HG02588 (cell line): Measurements from ENCODE around the gene SNX3.

Source experiments
- ATAC-seq: cut with Tn5 transposase; IDR thresholded peaks from one replicate; pipeline ENCODE4 v1.9.1; 2021; ENCODE audit warnings: mild to moderate bottlenecking, moderate library complexity; ENCODE audit not compliant: unreplicated experiment

The SNX3 gene

DNA sequence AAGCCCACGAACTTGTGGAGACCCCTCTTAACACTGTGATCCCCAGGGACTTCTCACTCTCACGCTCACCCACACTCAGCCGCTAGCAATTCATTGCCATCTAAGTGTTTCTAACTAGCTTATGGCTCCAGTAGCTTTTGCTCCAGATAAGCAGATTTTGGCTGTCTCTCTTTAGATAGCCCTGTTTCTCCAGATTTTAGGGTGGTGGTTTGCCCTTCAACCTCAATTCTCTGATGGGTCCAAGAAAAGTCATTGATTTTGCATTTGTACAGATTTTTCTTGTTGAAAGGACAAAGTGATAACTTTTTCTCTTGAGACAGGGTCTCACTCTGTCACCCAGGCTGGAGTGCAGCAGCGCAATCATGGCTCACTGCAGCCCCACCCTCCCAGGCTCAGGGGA, 53.8 kb downstream of the SNX3 start:
- ATAC-seq = no peak

DNA sequence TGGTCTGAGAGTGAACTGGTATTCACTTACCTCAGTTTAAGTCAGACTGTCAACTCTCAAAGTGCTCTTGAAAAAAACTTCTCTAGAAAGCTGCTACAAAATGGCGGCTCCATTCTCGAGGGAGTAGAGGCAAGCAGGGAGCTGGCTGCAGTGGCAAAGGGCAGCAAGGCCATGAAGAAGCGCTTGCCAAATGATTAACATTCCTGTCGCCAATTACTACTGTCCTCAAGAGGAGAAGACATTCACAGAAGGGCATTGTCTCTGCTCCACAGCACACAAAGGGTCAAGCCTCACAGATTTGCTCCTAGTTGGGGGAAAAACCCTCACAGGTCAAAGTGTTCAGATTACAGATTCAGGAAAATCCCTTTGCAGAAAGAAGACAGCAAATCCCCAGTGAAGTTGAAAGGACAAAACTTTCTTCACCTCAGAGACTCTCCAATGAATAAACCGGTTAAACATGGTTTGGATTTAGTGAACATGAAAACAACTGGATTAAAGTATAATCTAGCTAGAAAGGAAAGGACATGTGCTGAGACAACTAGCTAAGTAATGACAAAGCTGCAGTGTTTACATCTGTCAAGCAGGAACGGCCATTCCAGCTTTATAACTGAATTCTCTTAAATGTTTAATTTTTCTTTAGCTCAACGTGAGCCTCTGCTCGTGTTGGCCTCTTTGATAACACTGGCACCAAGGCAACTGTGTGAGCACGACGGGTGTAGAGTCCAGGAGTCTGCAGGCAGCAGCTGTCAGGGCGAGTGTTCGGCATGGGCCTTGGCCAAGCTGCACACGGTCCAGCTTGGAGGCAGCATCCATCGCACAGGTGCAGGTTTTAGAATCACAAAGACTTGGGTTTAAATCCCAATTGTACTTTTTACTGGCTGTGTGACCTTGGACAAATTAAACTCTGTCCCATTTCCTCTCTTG, 57.4 kb downstream of the SNX3 start:
- peak; percentile 53 for ATAC-seq

DNA sequence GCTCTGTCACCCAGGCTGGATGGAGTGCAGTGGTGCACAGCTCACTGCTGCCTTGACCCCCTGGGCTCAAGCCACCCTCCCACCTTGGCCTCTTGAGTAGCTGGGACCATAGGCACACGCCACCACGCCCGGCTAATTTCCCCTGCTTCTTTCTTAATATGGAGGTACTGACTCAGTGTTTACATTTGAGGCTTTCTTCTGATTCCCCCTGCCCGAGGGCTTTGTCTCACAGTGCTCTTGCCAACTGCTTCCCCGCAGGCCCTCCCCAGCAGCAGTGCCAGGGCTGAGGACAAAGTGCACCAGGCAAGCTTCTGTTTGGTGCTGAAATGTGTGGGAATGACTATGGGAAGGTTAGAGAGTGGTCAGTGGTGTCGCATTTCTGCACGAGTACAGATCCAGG, 60.2 kb downstream of the SNX3 start:
- ATAC-seq = no peak

DNA sequence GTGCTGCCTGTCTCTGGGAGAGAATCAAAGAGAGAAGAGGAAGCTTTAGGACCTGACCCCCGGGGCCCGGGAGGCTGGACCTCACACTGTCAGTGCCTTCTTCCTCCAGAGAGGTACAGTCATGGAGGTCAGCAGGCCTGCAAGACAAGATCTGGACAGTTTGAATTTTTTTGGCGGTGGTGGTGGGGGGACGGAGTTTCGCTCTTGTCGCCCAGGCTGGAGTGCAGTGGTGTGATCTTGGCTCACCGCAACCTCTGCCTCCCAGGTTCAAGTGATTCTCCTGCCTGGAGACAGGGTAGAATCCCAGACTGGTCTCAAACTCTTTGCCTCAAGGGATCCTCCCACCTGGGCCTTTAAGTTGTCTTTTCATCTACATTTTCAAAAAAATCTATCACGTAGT, 60.7 kb downstream of the SNX3 start:
- ATAC-seq = no peak

DNA sequence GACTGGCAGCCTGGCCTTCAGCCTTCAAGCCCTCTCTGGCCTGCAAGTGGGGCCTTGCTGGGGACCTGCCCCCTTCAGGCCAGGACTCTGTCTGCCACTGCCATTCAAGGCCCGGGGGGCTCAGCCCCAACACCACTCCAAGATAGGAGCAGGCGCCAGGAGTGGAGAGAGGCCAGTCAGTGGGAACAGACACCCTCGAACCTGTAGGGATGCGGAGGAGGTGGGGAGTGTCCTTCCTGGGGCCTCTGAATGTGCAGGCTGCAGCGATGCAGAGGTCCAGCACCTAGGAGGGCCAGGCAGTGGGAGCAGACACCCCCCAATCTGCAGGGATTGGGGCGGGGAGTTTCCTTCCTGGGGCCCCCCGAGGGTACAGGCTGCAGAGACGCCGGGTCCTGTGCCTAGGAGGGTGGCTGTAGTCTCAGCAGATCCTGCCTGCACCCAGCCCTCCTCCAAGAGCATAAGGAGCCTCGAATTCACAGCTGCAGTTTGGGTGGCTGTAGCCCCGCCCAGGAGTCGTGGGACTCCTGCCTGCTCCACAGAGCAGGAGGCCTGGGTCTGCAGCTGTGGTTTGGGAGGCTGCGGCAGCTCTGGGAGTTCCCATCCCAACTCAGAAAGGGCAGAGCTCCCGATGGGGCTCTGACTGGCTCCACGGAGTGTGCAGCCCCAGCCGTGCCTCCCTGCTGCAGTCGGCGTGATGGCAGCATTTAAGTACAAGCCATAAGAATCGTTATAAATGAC, 61.9 kb downstream of the SNX3 start:
- no peak for ATAC-seq

DNA sequence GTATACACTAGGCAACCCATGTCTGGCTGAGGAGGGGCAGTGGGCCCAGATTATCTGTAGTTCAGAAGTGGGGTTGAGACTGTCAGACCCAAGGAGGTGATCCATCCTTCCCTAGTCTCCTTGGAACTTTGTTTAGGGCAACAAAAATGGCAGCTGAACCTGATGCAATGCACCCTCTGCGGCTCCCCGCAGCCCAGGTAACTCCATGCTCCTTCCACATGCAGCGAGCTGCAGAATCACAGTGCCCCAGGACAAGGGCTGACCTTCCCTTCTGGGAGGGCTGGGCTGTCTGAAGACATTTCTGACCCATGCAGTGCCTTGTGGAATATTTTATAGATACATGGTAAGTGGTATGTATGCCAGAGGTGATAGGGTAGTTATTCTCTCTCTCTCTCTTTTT, 65.6 kb downstream of the SNX3 start:
- ATAC-seq = no peak

DNA sequence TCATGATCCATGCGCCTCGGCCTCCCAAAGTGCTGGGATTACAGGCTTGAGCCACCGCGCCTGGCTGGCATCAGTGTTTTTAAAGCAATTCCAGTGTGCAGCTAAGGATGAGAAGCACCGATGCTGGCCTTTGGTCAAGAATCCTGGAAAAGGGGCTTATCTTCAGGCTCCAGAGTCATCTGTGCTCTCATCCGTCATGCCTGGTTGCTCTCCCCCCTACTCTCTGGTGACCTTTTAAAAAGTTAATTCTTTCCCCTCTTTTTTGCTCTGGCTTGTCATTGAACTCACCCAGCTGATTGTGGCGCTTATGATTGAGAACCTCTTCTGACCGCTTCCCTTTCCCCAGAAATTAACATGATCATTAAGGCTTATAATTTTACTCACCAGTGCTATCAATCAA, 66.3 kb downstream of the SNX3 start:
- ATAC-seq = no peak

DNA sequence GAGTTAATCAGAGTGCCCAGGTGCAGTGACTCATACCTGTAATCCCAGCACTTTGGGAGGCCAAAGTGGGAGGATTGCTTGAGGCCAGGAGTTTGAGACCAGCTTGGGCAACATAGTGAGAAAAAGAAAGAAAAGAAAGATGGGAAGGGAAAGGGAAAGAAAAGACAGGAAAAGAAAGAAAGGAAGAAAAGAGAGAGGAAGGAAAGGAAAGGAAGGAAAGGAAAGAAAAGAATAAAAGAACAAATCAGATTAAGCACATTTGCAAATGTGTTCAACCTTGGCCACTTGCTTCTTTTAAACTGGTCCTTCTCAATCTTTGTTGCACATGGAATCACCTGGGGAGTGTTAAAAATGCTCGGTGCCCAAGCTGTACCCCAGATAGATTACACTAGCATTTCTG, 67.0 kb downstream of the SNX3 start:
- ATAC-seq = no peak

DNA sequence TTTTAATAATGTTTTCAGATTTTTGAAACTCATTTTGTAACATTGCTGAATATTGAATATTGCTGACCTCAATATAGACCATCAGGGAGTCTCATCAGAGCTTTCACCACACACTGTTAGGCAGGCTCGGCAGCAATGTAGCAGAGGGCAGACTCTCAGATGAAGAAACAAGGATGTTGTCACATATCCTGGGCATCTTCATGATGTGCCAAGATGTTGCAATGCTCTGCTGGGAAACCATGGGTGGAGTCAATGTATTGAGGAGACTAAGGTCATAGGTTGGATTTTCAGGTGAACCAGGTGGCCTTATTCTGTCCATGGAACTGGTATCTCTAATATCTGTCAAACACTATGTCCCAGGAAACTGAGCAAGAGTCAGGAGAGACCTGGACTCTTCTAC, 67.7 kb downstream of the SNX3 start:
- no peak for ATAC-seq

DNA sequence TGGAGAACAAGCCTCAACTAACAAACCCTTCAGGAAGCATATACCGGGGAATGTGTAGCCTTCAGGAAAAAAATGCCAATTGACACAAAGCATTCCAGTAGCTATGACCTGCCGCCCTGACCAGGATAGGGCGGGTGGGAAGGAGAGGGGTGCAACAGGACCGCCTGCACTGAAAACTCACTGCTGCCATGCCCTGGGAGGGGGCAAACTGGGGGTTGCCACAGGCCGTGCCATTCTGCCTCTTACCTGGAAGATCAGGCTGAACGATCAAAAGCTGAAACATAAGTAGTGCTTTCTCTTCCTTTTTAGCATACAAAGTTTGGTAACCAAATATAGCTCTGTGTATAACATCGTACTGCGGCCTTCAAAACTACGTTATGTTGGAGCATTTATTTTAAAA, 73.3 kb downstream of the SNX3 start:
- ATAC-seq = no peak

DNA sequence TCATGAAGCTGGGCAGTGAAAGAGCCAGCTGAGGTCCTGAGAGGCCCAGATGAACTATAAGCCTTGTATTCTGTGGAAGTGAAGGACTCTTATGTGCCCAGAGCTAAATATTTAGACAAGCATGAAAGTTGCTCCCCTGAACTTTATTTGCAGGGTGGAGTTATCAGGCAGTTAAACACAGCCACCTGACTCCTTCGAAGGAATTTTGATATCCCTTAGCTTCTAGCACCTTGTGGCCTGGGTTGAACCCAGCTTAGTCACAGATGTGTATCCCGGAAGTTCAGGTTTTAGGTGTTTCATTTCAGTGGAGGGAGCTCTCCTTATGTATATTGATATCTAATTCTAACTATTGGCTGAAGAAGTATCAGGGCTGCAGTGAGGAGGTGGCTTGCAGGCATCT, 74.6 kb downstream of the SNX3 start:
- ATAC-seq = no peak

DNA sequence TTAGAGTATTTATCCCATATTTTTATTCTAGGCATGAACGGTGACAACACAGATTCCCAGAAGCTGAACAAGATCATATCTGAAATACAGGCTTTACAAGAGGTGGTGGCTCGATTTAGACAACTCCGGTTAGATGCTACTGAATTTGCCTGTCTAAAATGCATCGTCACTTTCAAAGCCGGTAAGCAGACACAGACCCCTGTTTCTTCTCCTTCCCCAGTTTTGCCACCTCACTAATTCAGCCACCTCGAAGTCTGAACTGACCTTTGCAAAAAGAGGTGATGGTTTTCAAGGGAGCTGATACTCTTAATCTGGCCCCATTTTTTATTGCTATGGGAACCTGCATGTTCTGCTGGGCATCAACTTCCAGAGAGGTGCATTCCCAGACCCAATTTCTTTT, 80.1 kb downstream of the SNX3 start:
- no peak for ATAC-seq

DNA sequence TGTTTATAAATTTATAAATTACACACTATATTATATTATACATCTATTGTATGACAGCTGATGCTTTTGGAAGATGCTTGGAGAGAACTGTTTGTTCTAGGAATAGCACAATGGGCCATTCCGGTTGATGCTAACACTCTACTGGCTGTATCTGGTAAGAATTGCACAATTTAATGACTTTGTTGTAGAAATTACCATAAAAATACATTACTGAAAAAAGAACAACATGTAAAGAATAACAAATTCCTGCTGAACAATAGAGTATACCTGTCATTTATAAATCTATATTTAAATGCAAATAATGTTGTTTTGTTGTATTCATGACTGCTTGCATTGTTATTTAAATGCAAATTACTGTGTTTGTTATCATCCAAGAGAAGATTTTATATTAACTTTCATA, 80.6 kb downstream of the SNX3 start:
- no peak for ATAC-seq

DNA sequence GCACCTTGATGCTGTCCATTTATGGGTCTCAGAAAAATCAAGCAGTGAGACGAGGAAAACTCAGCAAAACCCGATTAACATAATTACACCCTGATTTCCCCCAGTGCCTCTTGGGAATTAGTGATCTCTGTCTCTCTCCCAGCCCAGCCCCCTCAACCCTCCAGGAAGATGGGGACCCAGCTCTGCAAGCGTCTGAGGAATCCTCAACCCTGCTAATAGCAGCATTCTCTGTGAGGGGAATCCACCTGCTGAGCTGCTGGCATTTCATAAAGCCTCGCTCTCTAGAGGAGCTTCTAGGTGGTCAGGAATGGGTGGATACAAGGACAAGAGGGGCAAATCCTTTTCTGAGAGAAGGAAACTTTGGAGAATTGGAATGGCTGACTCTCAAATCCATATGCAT, 81.1 kb downstream of the SNX3 start:
- no peak for ATAC-seq

DNA sequence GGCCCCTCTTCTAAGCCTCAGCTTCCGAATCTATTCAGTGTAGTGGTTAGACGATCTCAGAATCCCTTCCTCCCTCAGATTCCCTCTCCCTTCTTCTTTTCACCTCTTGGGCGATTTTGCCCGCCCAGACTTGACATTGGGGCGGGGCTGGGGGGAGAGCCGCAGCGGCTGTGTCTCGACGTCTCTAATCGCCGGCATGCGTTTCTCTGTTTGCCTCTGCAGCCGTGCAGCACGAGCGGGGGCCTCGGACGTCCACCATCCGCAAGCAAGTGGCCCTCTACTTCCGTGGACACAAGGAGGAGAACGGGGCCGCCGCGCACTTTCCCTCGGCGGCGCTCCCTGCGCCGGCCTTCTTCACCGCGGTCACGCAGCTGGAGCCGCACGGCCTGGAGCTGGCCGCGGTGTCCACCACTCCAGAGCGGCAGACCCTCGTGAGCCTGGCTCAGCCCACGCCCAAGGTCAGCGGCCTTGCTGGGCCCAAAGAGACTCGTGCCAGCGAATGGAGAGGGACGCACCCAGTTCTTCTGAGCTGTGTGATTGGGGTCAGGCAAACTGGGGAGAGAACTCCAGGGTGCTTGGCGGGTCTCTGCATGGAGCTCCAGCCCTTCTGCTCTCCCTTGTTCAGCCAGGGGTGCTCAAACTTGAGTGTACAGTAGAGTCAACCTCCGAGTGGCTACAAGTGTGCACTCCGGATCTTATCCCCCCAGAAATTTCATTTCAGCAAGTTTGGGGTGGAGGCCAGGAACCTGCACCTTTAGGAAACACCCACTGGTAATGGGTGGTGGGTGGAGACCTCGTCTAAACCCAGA, 84.4 kb downstream of the SNX3 start:
- no peak for ATAC-seq

DNA sequence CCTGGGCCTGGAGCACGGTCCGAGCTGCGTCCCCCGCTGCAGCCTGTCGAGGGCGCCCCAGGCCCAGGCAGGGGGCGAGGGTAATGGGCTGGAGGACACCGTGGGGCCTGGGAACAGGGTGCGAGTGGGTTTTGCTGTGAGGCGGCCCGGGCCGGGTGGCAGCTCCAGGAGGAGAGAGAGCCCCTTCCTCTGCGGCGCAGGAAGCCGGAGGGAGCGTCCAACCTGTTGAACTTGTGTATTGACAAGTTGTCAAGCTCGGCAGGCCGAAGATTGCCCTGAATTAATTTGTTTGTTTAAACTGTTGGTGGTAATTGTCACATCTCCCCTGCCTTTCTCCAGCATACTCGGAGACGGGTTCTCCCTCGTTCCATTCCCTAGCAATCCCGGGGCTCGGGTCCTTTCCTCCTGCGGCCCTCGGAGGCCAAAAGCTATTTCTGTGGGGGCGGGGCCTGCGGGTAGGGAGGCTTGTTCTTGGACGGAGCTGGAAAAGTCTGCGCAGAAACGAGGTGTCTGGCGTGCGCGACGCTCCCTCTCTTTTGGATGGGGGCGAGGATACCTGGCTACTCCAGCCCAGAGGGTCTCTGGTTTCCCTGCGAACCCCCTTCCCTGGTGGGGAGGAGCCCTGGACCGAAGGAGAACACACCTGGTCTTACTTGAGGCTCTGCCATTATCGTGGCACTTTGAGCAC, 85.1 kb downstream of the SNX3 start:
- ATAC-seq = no peak

DNA sequence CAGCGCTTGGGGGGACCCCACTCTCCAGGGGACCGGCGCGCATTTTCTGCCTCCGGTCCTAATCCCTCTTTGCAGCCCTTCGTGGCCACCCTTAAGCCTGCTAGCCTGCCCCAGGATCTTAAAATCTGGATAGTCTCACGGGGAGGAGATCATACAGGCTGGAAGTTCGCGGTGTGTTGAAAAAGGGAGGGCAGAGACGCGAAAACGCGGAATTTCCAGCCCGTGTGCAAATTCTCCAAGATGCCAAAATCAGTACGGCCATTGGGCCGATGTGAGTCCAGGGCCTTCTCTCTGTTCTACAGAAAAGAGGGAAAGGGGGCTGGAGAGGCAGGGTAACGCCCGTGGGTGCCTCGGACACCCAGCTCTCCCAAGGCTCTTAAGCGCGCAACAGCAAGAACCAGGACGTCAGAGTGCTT, 85.7 kb downstream of the SNX3 start:
- no peak for ATAC-seq

DNA sequence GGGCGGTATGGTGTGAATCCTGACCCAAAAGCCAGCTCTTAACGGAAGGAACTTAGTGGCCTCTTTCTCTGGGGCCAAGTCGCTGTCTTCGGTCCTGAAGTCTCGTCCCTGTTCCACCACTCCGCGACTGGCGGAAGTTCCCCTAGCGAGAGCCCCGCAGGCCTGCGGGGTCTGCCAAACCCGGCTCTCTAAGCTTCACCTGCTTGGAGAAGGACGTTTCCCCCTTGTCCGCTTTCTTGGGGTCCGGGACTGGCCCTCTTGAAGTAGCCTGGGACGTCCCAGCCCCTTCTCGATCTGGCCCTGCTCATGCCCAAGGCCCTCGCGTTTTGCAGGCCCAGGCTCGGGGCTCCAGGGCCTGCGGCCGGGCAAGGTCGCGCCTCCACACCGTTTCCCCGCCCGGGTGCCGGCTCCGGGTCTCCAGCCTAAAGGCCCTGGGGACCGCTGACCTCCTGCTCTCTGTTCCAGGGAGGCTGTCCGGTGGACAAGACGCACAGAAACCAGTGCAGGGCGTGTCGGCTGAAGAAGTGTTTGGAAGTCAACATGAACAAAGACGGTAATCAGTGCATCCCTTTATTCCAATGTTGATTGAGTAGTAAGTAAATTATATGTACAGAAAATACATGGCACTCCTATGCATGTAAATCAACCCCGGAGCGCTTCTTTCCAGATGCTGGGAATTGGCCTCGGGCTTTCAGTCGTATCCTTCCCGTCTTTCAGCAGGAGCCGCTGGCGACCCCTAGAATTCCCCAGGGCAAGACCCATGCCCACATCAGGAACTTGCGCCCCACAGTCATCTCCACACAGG, 86.3 kb downstream of the SNX3 start:
- ATAC-seq = no peak

DNA sequence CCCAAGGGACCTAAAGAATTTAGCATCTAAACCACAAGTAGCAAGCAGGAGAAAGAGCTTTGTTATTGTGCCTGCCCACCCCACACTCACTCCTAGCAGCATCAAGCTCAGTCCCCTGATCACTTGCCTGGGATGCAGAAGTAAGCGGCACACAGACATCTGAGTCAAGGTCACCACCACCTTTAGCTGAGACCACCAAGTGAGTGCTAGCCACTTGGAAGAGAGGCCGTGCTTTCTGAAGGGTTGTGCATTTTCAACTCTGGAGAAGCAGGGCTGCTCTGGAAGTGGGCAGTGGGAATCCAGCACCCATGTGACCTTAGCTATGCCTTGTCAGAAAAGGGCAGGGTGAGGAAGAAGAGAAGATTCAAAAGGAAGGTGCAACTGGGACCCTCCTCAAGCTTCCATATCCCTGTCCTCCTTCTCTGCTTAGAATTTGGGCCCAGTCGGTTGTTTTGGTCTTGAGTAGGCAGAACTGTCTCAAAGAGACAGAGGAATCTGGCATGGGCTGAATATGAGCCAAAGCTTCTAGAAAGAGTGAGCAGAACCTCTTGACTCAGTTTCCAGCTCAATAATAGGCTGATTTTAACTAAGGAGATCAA, 88.8 kb downstream of the SNX3 start:
- ATAC-seq = no peak
